Esophagus (tissue), 2 donors: ENCODE measurements around the gene TTC39C. TPM values are rescaled to one million over a fixed set of nuclear protein-coding genes. Genes with fewer than 3 reads are reported as not detected.

ENCODE experiments used
- H3K27ac ChIP-seq, 2 donors: one replicate each; pipeline ENCODE4 v1.5.1; 2013; ENCODE audit warnings: low read depth in 2 of 2, mild to moderate bottlenecking in 2 of 2, inconsistent platforms in 1 of 2, low read length in 1 of 2, moderate library complexity in 1 of 2
- H3K27me3 ChIP-seq, 2 donors: one replicate each; pipeline ENCODE4 v1.6.1; 2013; ENCODE audit warnings: low read length in 2 of 2, control low read depth in 1 of 2, mild to moderate bottlenecking in 1 of 2; ENCODE audit not compliant: insufficient read depth in 2 of 2, control insufficient read depth in 1 of 2
- H3K36me3 ChIP-seq, 2 donors: one replicate each; pipeline ENCODE4 v1.6.1; 2013; ENCODE audit warnings: low read length in 1 of 2; ENCODE audit not compliant: control insufficient read depth in 2 of 2, insufficient read depth in 2 of 2
- H3K4me1 ChIP-seq, 2 donors: one replicate each; pipeline ENCODE4 v1.6.1; 2013; ENCODE audit warnings: low read length in 1 of 2; ENCODE audit not compliant: control insufficient read depth in 2 of 2, insufficient read depth in 2 of 2
- H3K4me3 ChIP-seq, 2 donors: one replicate each; pipeline ENCODE4 v1.5.1; 2013; ENCODE audit warnings: low read length in 2 of 2, mild to moderate bottlenecking in 2 of 2, low read depth in 1 of 2, moderate library complexity in 1 of 2
- H3K9me3 ChIP-seq, 2 donors: one replicate each; pipeline ENCODE4 v1.6.1; 2013; ENCODE audit warnings: mild to moderate bottlenecking in 2 of 2, low read depth in 1 of 2, low read length in 1 of 2, moderate library complexity in 1 of 2; ENCODE audit not compliant: control insufficient read depth in 2 of 2, insufficient read depth in 1 of 2
- WGBS, 2 donors: extraction: QIAGEN DNeasy Blood & Tissue Kit; methylation state at CpG; one replicate each; pipeline ENCODE4 v1.1.7; 2013; 5-methylcytosine and 5-hydroxymethylcytosine counted together
- polyA plus RNA-seq, 2 donors: library from polyadenylated mRNA; stranded (reverse); fragments of 200-250 nt; gene quantifications; one replicate each; pipeline ENCODE4 v1.2.3, GENCODE V29; 2013
- donor health status: healthy with polysubstance abuse.
- donor health status: Bipolar disorder and iron deficiency.

TTC39C gene
- polyA plus RNA-seq, 2 donors, result 8.5 to 11.2 TPM

DNA sequence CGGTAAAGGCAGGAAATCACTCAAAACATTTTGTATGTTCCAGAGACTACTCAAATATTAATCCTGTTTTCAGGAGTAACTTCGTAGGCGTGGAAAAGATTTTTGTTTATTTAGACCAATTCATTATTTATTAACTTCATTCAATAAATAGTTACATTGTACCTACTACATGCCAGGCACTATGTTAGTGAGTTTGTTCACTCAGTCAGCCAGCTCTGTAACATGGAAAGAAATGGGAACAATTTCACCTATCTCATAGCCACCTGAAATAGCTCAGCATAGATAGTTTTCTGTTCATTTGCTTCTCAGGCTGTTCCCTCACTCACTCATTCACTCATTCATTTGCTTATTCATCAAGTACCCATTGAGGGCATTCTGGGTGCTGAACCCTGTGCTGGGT, 34.6 kb downstream of the TTC39C start:
- no peaks in the 10 kb centered on the region for H3K27me3 ChIP-seq
- WGBS, 2 donors, result 63 to 81% methylated on average over 3 of the region's 3 CpGs
- H3K4me1 ChIP-seq, result no peaks in the 10 kb centered on the region
- H3K9me3 ChIP-seq, result no peaks in the 10 kb centered on the region
- no peaks in the 10 kb centered on the region for H3K36me3 ChIP-seq
- no peak overlapping the region for H3K4me3 ChIP-seq
- H3K27ac ChIP-seq, result no peak overlapping the region

DNA sequence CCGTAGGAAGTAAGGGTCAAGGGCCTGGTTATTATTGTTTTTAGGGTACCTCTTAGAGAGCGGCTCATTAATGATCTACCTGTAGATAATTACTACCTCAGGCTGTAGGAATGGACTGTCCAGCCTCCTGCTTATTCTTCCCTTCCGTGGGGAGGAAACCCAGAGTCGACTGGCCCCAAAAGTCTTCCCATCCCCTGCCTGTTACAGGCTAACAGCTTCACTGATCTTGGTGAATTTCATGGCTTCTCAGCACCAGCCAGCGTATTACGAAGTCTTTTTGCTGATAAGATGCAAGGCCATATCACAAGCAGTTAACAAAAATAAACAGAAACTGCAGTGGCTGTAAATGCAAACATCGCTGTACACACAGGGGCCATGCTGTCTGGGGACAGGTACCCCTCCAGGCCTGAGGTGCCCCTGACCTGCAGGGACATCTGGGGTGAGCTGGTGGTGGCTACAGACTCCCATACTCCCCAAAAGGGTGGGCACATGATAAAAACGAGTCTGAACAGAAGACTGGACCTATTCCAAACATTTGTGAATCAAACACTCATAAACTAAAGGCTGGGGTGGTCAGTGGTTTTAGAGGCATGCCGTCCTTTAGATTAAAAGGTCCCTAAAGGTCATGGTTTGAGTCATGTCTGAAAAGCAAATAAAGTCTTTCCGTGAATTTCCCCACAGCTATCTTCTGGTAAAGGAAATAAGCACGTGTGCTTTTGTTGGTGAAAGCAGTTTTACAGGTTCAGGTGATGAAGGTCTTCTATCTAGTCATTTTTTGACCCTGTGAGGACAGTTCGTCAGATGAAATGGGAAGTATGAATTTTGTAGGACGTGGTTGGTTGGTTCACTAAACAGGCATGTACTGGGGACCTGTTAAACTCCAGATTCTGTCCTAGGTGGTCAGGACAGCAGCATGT, 36.7 kb downstream of the TTC39C start:
- Histone ChIP-seq H3K36me3 (no peaks in the 10 kb centered on the region), H3K4me3 (no peak overlapping the region), H3K9me3 (no peaks in the 10 kb centered on the region), H3K27ac (no peak overlapping the region), H3K4me1 (peaks cover 0 to 2% of the 10 kb centered on the region in 2 donors), H3K27me3 (no peaks in the 10 kb centered on the region)
- 62 to 74% methylated on average over 13 of the region's 13 CpGs for WGBS, 2 donors

GRCh38 chr18:24052053-24052452, 37.5 kb downstream of the TTC39C start:
- Histone ChIP-seq H3K27me3 (no peaks in the 10 kb centered on the region), H3K4me3 (no peak overlapping the region), H3K36me3 (no peaks in the 10 kb centered on the region), H3K9me3 (no peaks in the 10 kb centered on the region), H3K27ac (no peak overlapping the region), H3K4me1 (peaks cover 0 to 2% of the 10 kb centered on the region in 2 donors)
- WGBS, 2 donors, result 86 to 89% methylated on average over 7 of the region's 7 CpGs

- H3K9me3 ChIP-seq, result no peaks in the 10 kb centered on the region
- H3K4me1 ChIP-seq, result peaks cover 0 to 2% of the 10 kb centered on the region in 2 donors
- H3K27ac ChIP-seq, result no peak overlapping the region
- no peaks in the 10 kb centered on the region for H3K36me3 ChIP-seq
- H3K4me3 ChIP-seq, result no peak overlapping the region
- H3K27me3 ChIP-seq, result no peaks in the 10 kb centered on the region
- 60 to 70% methylated on average over 4 of the region's 4 CpGs for WGBS, 2 donors
Measured at GRCh38 chr18:24053211-24053610, 38.7 kb downstream of the TTC39C start.

DNA sequence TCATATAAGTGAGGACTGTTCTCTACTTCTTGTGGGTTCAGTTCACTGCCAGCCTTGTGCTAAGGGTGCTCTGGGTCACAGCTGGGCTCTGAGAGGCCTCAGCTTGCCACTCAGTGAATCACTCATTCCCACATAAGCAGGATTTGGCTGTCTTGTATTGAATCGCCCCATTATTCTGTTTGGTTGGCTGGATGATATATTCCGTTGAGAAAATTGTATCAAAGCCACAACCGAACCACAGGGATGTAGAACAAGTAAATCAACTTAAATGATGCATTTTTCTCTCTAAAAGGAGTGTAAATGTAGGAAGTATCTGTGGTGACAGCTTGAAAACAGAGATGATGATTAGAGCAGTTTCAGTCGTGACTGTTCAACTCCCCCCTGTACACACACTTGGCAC, 39.6 kb downstream of the TTC39C start:
- Histone ChIP-seq H3K27me3 (no peaks in the 10 kb centered on the region), H3K9me3 (no peaks in the 10 kb centered on the region), H3K27ac (peak overlapping the region in 1 of 2 donors; percentile 41), H3K4me3 (no peak overlapping the region), H3K36me3 (no peaks in the 10 kb centered on the region), H3K4me1 (peaks cover 0 to 2% of the 10 kb centered on the region in 2 donors)
- 41 to 44% methylated on average over 4 of the region's 4 CpGs for WGBS, 2 donors

DNA sequence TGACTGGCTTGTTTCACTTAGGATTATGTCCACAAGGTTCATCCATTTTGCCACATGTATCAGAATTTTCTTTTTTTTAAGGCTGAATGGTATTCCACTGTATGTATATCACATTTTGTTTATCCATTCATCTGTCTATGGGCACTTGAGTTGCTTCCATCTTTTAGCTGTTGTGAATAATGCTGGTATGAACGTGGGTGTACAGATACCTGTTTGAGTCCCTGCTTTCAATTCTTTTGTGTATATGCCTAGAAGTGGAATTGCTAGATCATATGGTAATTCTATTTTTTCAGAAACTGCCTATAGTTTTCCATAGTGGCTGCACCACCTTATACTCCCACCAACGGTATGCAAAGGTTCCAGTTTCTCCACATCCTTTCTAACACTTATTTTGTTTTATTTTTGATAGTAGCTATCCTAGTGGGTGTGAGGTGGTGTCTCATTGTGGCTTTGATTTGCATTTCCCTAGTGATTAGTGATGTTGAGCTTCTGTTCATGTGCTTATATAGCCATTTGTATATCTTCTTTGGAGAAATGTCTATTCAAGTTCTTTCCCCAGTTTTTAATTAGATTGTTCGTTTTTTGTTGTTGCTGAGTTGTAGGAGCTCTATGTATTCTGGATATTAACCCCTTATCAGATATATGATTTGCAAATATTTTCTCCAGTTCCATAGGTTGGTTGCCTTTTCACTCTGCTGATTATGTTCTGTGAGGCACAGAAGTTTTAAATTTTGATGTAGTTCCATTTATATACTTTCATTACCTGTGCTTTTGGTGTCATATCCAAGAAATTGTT, 40.7 kb downstream of the TTC39C start:
- Histone ChIP-seq H3K4me3 (no peak overlapping the region), H3K27ac (no peak overlapping the region), H3K36me3 (no peaks in the 10 kb centered on the region), H3K4me1 (peaks cover 0 to 2% of the 10 kb centered on the region in 2 donors), H3K9me3 (no peaks in the 10 kb centered on the region), H3K27me3 (no peaks in the 10 kb centered on the region)
- 51 to 66% methylated on average over 3 of the region's 3 CpGs for WGBS, 2 donors

DNA sequence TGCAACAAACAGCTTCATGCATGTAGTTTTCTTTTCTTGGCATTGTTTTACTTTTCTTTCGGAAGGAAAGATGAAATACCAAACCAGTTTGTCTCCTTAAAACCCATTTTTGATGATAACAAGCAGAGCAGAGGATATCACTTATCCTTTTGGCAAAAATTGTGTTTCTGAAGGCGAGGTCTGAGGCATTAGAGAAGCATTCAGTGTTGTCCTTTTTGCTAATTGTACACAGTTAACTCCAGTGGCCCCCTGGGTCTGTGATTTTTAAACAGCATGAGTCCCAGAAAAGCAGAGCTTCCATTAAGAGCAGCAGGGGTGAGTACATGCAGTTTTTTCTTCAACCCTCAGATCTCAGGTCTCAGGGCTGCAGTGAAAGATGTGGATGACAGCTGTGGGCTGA, 41.3 kb downstream of the TTC39C start:
- no peaks in the 10 kb centered on the region for H3K36me3 ChIP-seq
- no peak overlapping the region for H3K4me3 ChIP-seq
- WGBS, 2 donors, result 46 to 54% methylated on average over 2 of the region's 2 CpGs
- H3K4me1 ChIP-seq, result peaks cover 0 to 2% of the 10 kb centered on the region in 2 donors
- H3K9me3 ChIP-seq, result no peaks in the 10 kb centered on the region
- H3K27me3 ChIP-seq, result no peaks in the 10 kb centered on the region
- H3K27ac ChIP-seq, result no peak overlapping the region

- 38 to 56% methylated on average over 2 of the region's 2 CpGs for WGBS, 2 donors
- no peak overlapping the region for H3K4me3 ChIP-seq
- no peaks in the 10 kb centered on the region for H3K9me3 ChIP-seq
- H3K27me3 ChIP-seq, result no peaks in the 10 kb centered on the region
- no peaks in the 10 kb centered on the region for H3K36me3 ChIP-seq
- peaks cover 0 to 2% of the 10 kb centered on the region in 2 donors for H3K4me1 ChIP-seq
- H3K27ac ChIP-seq, result no peak overlapping the region
Measured at GRCh38 chr18:24056506-24056905, 42.0 kb downstream of the TTC39C start.

DNA sequence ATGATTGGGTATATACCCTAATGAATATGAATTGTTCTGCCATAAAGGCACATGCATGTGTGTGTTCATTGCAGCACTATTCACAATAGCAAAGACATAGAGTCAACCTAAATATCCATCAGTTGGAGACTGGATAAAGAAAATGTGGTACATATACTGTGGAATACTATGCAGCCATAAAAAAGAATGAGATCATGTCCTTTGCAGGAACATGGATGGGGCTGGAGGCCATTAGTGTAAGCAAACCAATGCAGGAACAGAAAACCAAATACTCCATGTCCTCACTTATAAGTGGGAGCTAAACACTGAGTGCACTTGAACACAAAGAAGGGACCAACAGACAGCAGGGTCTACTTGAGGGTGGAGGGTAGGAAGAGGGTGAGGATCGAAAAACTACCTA, 43.2 kb downstream of the TTC39C start:
- peaks cover 0 to 2% of the 10 kb centered on the region in 2 donors for H3K4me1 ChIP-seq
- WGBS, 2 donors, result 90 to 100% methylated on average over 1 of the region's 1 CpG

More for the DNA sequence above, 43.2 kb downstream of the TTC39C start:
- Histone ChIP-seq H3K4me3 (no peak overlapping the region), H3K27ac (no peak overlapping the region), H3K36me3 (no peaks in the 10 kb centered on the region), H3K9me3 (no peaks in the 10 kb centered on the region), H3K27me3 (no peaks in the 10 kb centered on the region)
